ENCODE results near the gene ENTPD8. TPM values are rescaled to one million over a fixed set of nuclear protein-coding genes. Genes with fewer than 3 reads are reported as not detected.
A peak's percentile ranks its signal among the peaks of the same experiment; 100 is the strongest.

The ENTPD8 gene
- total RNA-seq, 1 donor from 2014 or later: 0.24 TPM

DNA sequence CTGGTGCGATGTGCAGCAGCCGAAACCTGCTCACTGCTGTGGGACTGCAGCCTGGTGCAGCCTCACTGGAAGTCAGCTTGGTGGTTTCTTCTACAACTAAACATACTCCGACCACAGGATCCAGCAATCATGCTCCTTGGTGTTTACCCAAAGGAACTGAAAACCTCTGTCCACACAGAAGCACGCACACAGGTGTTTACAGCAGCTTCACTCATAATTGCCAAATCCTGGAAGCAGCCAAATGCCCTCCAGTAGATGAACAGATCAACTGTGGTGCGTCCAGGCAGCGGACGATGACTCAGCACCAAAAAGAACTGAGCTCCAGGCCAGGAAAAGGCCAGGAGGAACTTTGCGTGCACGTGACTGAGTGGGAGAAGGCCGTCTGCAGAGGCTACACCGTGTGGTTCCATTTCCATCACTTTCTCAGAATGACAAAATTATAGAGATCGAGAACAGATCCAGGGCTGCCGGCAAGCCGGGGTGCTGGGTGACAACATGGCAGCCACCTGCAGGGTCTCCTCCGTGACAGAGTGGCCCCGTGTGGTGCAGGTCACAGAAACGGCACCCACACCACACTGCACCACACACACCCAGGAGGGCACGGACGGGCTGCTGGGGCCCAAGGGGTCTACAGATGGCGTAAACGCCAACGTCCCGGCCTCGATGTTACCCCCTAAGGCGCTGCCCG is 41.1 kb upstream of the ENTPD8 start:
- Mint-ChIP-seq H3K4me1 (ENCODE audit: unreplicated experiment) (peaks cover 38% of the 10 kb centered on the region), H3K9me3 (ENCODE audit: unreplicated experiment) (no peaks in the 10 kb centered on the region), H3K27ac (ENCODE audit: unreplicated experiment) (peak overlapping the region; percentile 80), H3K36me3 (ENCODE audit: unreplicated experiment) (no peaks in the 10 kb centered on the region), H3K27me3 (ENCODE audit: unreplicated experiment) (no peaks in the 10 kb centered on the region), H3K4me3 (ENCODE audit: unreplicated experiment) (no peak overlapping the region)
- no peak for TF ChIP-seq CTCF (IDR thresholded peaks at IDR 0.05)
- no peak for DNase-seq (ENCODE audit: extremely low spot score, unreplicated experiment)

DNA sequence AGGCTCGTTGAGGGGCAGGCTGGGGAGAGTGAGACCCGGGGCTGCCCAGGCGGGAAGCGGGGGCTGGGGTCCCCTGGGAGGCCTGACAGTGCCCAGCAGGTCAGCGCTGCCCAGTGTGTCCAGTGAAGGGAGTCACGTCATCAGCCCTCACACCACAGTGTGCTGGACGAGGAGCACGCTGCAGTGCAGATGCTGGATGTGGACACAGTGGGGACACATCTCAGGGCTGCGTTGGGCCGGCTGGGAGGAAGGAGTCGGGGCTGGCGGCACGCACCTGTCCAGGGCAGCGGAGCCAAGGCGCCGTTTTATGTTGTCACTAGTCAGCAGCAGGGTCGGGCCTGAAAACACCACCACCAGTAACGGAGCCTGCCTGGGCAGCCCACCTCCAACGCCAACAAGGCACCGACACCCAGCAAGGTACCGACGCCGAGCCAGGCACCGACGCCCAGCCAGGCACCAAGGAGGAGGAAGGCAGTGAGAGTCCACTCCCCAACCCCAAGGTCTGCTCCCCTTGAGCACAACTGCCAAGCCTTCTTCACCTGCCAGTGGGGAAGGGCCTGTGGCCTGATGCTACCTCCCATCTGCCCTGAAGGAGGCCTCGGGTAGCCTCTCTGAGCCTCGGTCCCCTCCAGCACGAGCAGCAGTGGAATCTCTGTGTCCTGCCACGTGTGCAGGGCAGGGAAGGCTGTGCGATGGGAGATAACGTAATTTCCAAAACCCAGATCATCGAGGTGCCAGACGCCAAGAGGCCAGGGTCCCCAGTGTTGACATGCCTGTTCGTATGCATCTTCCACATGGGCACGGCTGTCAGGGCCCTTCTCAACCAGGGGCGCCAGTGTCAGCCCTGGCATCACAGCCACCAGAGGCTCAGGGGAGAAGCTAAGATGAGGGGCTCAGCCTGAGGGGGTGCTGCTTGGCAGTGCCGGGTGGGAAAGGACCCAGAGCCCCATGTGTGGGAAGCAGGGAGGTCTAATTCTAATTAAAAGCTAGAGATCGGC is 39.8 kb upstream of the ENTPD8 start:
- H3K36me3 Mint-ChIP-seq (ENCODE audit: unreplicated experiment): peaks cover 4% of the 10 kb centered on the region
- H3K4me3 Mint-ChIP-seq (ENCODE audit: unreplicated experiment): no peak overlapping the region
- no peaks in the 10 kb centered on the region for H3K27me3 Mint-ChIP-seq (ENCODE audit: unreplicated experiment)
- peaks cover 41% of the 10 kb centered on the region for H3K4me1 Mint-ChIP-seq (ENCODE audit: unreplicated experiment)
- no peak for TF ChIP-seq CTCF (IDR thresholded peaks at IDR 0.05)
- H3K9me3 Mint-ChIP-seq (ENCODE audit: unreplicated experiment): peaks cover 4% of the 10 kb centered on the region
- H3K27ac Mint-ChIP-seq (ENCODE audit: unreplicated experiment): peak overlapping the region; percentile 54
- DNase-seq (ENCODE audit: extremely low spot score, unreplicated experiment): no peak

GRCh38 chr9:137479892-137480685 is 38.9 kb upstream of the ENTPD8 start:
- peaks cover 8% of the 10 kb centered on the region for H3K36me3 Mint-ChIP-seq (ENCODE audit: unreplicated experiment)

GRCh38 chr9:137478962-137479861 is 38.1 kb upstream of the ENTPD8 start:
- Mint-ChIP-seq H3K36me3 (ENCODE audit: unreplicated experiment) (peaks cover 8% of the 10 kb centered on the region), H3K27me3 (ENCODE audit: unreplicated experiment) (no peaks in the 10 kb centered on the region), H3K4me3 (ENCODE audit: unreplicated experiment) (peak overlapping the region; percentile 39), H3K4me1 (ENCODE audit: unreplicated experiment) (peaks cover 40% of the 10 kb centered on the region), H3K27ac (ENCODE audit: unreplicated experiment) (peak overlapping the region; percentile 91), H3K9me3 (ENCODE audit: unreplicated experiment) (peaks cover 8% of the 10 kb centered on the region)
- DNase-seq (ENCODE audit: extremely low spot score, unreplicated experiment): no peak
- no peak for TF ChIP-seq CTCF (IDR thresholded peaks at IDR 0.05)

More at GRCh38 chr9:137479892-137480685, 38.9 kb upstream of the ENTPD8 start:
- H3K4me1 Mint-ChIP-seq (ENCODE audit: unreplicated experiment): peaks cover 41% of the 10 kb centered on the region
- peak overlapping the region; percentile 91 for H3K27ac Mint-ChIP-seq (ENCODE audit: unreplicated experiment)
- no peak for DNase-seq (ENCODE audit: extremely low spot score, unreplicated experiment)
- H3K4me3 Mint-ChIP-seq (ENCODE audit: unreplicated experiment): peak overlapping the region; percentile 39
- peaks cover 8% of the 10 kb centered on the region for H3K9me3 Mint-ChIP-seq (ENCODE audit: unreplicated experiment)
- no peak for TF ChIP-seq CTCF (IDR thresholded peaks at IDR 0.05)
- H3K27me3 Mint-ChIP-seq (ENCODE audit: unreplicated experiment): no peaks in the 10 kb centered on the region
